Trophoblast cell (in vitro differentiated cells and primary cell): ENCODE measurements around the gene DBI.

Experiments
- DNase-seq, 2 donors: peaks; one replicate each; pipeline ENCODE4 v3.0.0-alpha.2; 2016
- H2AFZ ChIP-seq: 2 replicates; pipeline ENCODE4 v1.6.1; 2013; ENCODE audit warnings: low read length, moderate library complexity, mild to moderate bottlenecking; ENCODE audit not compliant: insufficient read depth, poor library complexity
- H2AK5ac ChIP-seq: 2 replicates; pipeline ENCODE4 v1.6.1; 2013; ENCODE audit warnings: mild to moderate bottlenecking, low read length
- H2BK120ac ChIP-seq: 2 replicates; pipeline ENCODE4 v1.6.1; 2013; ENCODE audit warnings: low read length, mild to moderate bottlenecking, moderate library complexity; ENCODE audit not compliant: insufficient read depth, poor library complexity
- H2BK12ac ChIP-seq: 2 replicates; pipeline ENCODE4 v1.6.1; 2013; ENCODE audit warnings: mild to moderate bottlenecking, low read length, moderate library complexity
- H2BK5ac ChIP-seq: 2 replicates; pipeline ENCODE4 v1.6.1; 2013; ENCODE audit warnings: low read length, low read depth, moderate library complexity, mild to moderate bottlenecking; ENCODE audit not compliant: poor library complexity
- H3K14ac ChIP-seq: 2 replicates; pipeline ENCODE4 v1.6.1; 2013; ENCODE audit warnings: mild to moderate bottlenecking, low read length
- H3K18ac ChIP-seq: 2 replicates; pipeline ENCODE4 v1.6.1; 2013; ENCODE audit warnings: mild to moderate bottlenecking, low read length
- H3K23ac ChIP-seq: 2 replicates; pipeline ENCODE4 v1.6.1; 2013; ENCODE audit warnings: low read length
- H3K27ac ChIP-seq: 2 replicates; pipeline ENCODE4 v1.5.1; 2013; ENCODE audit warnings: low read depth, mild to moderate bottlenecking, inconsistent platforms, low read length, moderate library complexity
- H3K27me3 ChIP-seq: 2 replicates; pipeline ENCODE4 v1.6.1; 2013; ENCODE audit warnings: inconsistent platforms, mild to moderate bottlenecking, low read length, moderate library complexity; ENCODE audit not compliant: insufficient read depth
- H3K36me3 ChIP-seq, 2 experiments: 1 replicate in 1 of 2; 2 replicates in 1 of 2; pipeline ENCODE4 v1.6.1; 2013; ENCODE audit warnings: low read length in 2 of 2, mild to moderate bottlenecking in 2 of 2, moderate library complexity in 1 of 2; ENCODE audit not compliant: insufficient read depth in 2 of 2, control insufficient read depth in 1 of 2
- H3K4ac ChIP-seq: 2 replicates; pipeline ENCODE4 v1.6.1; 2013; ENCODE audit warnings: low read depth, mild to moderate bottlenecking, low read length, moderate library complexity
- H3K4me1 ChIP-seq, 2 experiments: 1 replicate in 1 of 2; 2 replicates in 1 of 2; pipeline ENCODE4 v1.6.1; 2013; ENCODE audit warnings: low read length in 2 of 2, mild to moderate bottlenecking in 2 of 2, moderate library complexity in 1 of 2; ENCODE audit not compliant: insufficient read depth in 2 of 2, control insufficient read depth in 1 of 2
- H3K4me2 ChIP-seq: 2 replicates; pipeline ENCODE4 v1.6.1; 2013; ENCODE audit warnings: inconsistent platforms, mild to moderate bottlenecking, low read length, moderate library complexity
- H3K4me3 ChIP-seq: 2 replicates; pipeline ENCODE4 v1.5.1; 2013; ENCODE audit warnings: mild to moderate bottlenecking, low read depth, low read length, inconsistent platforms
- H3K79me1 ChIP-seq: one replicate; pipeline ENCODE4 v1.6.1; 2013; ENCODE audit warnings: low read length
- H3K79me2 ChIP-seq: 2 replicates; pipeline ENCODE4 v1.6.1; 2013; ENCODE audit warnings: low read length, mild to moderate bottlenecking; ENCODE audit not compliant: control insufficient read depth, insufficient read depth, poor library complexity
- H3K9ac ChIP-seq: 2 replicates; pipeline ENCODE4 v1.6.1; 2013; ENCODE audit warnings: mild to moderate bottlenecking, low read length
- H3K9me3 ChIP-seq: 2 replicates; pipeline ENCODE4 v1.6.1; 2013; ENCODE audit warnings: low read depth, mild to moderate bottlenecking, control low read depth, inconsistent platforms, low read length; ENCODE audit not compliant: insufficient read depth
- H4K12ac ChIP-seq: 2 replicates; pipeline ENCODE4 v1.6.1; 2013; ENCODE audit warnings: low read depth, mild to moderate bottlenecking, low read length, moderate library complexity
- H4K8ac ChIP-seq: 2 replicates; pipeline ENCODE4 v1.6.1; 2013; ENCODE audit warnings: low read depth, mild to moderate bottlenecking, low read length, moderate library complexity
- H4K91ac ChIP-seq: one replicate; pipeline ENCODE4 v1.6.1; 2013; ENCODE audit warnings: low read depth, mild to moderate bottlenecking, low read length, moderate library complexity
- WGBS: extraction: QIAGEN DNeasy Blood & Tissue Kit; methylation state at CpG from one replicate; pipeline ENCODE4 v1.1.7; 2013; ENCODE audit warnings: missing lambda C conversion rate; ENCODE audit not compliant: insufficient read length, insufficient coverage; ENCODE audit errors: extremely low coverage; 5-methylcytosine and 5-hydroxymethylcytosine counted together

The DBI gene

GRCh38 chr2:119324685-119325270 is 42.0 kb upstream of the DBI start:
- Histone ChIP-seq H3K4me1 (peaks cover 0 to 5% of the 10 kb centered on the region in 2 experiments), H3K4me2 (no peak overlapping the region), H4K12ac (no peak overlapping the region), H4K8ac (no peak overlapping the region), H3K79me2 (no peaks in the 10 kb centered on the region), H2BK12ac (no peak overlapping the region), H2AK5ac (no peak overlapping the region), H3K9me3 (no peaks in the 10 kb centered on the region), H3K23ac (no peak overlapping the region), H3K18ac (no peak overlapping the region), H3K36me3 (no peaks in the 10 kb centered on the region), H2AFZ (no peak overlapping the region), H3K27me3 (no peaks in the 10 kb centered on the region), H3K4me3 (no peak overlapping the region), H3K27ac (no peak overlapping the region), H2BK120ac (no peak overlapping the region), H3K9ac (no peak overlapping the region), H3K4ac (no peak overlapping the region), H3K14ac (no peak overlapping the region), H3K79me1 (no peaks in the 10 kb centered on the region), H2BK5ac (no peak overlapping the region), H4K91ac (no peak overlapping the region)
- no CpG with 5 or more reads among the region's 9 CpGs for WGBS
- DNase-seq: no peak

GRCh38 chr2:119326938-119327337 is 39.8 kb upstream of the DBI start:
- Histone ChIP-seq H3K9ac (no peak overlapping the region), H2BK5ac (no peak overlapping the region), H3K36me3 (no peaks in the 10 kb centered on the region), H2BK120ac (no peak overlapping the region), H3K79me1 (no peaks in the 10 kb centered on the region), H4K91ac (no peak overlapping the region), H3K4ac (no peak overlapping the region), H4K12ac (no peak overlapping the region), H4K8ac (no peak overlapping the region), H3K4me2 (no peak overlapping the region), H3K9me3 (no peaks in the 10 kb centered on the region), H3K23ac (no peak overlapping the region), H2AFZ (no peak overlapping the region), H3K18ac (no peak overlapping the region), H3K4me1 (peaks cover 0 to 5% of the 10 kb centered on the region in 2 experiments), H3K4me3 (no peak overlapping the region), H3K27ac (no peak overlapping the region), H2BK12ac (no peak overlapping the region), H3K27me3 (no peaks in the 10 kb centered on the region), H3K79me2 (no peaks in the 10 kb centered on the region), H3K14ac (no peak overlapping the region), H2AK5ac (no peak overlapping the region)
- no CpG with 5 or more reads among the region's 1 CpG for WGBS
- DNase-seq: no peak

- Histone ChIP-seq H3K4ac (no peak overlapping the region), H2BK12ac (no peak overlapping the region), H4K91ac (no peak overlapping the region), H3K18ac (no peak overlapping the region), H3K36me3 (no peaks in the 10 kb centered on the region), H3K23ac (no peak overlapping the region), H4K12ac (no peak overlapping the region), H3K79me1 (no peaks in the 10 kb centered on the region), H2AK5ac (no peak overlapping the region), H3K4me3 (no peak overlapping the region), H3K4me2 (no peak overlapping the region), H3K27ac (no peak overlapping the region), H2BK5ac (no peak overlapping the region), H4K8ac (no peak overlapping the region), H2AFZ (no peak overlapping the region), H3K4me1 (peaks cover 0 to 5% of the 10 kb centered on the region in 2 experiments), H2BK120ac (no peak overlapping the region), H3K79me2 (no peaks in the 10 kb centered on the region), H3K9me3 (no peaks in the 10 kb centered on the region), H3K27me3 (no peaks in the 10 kb centered on the region), H3K9ac (no peak overlapping the region), H3K14ac (no peak overlapping the region)
- DNase-seq: no peak
- WGBS: no CpG with 5 or more reads among the region's 6 CpGs
Observed at GRCh38 chr2:119327431-119327830, 39.3 kb upstream of the DBI start.

DNA sequence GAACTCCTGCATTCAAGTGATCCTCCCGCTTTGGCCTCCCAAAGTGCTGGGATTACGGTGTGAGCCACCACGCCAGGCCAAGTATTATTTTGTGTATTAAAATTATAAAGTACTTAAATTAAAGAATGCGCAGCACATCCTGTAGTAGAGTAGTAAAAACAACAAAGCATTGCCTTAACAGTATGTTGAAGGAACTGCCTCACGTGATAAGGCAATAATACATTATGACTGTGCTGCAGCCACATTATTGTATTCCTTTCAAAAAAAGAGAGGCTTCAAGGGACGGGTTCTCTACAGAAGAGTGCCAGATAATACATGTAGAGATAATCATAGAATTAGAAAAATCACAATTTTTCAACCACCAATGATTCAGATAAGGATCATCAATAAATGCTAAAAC is 33.8 kb upstream of the DBI start:
- H3K79me1 ChIP-seq: no peaks in the 10 kb centered on the region
- H3K4ac ChIP-seq: no peak overlapping the region
- WGBS: no CpG with 5 or more reads among the region's 6 CpGs
- no peak overlapping the region for H2BK120ac ChIP-seq
- H2BK12ac ChIP-seq: no peak overlapping the region
- no peak overlapping the region for H3K18ac ChIP-seq
- no peak overlapping the region for H3K14ac ChIP-seq
- H2AFZ ChIP-seq: no peak overlapping the region
- H3K27ac ChIP-seq: no peak overlapping the region
- DNase-seq: no peak
- no peak overlapping the region for H4K8ac ChIP-seq
- no peak overlapping the region for H4K12ac ChIP-seq
- H2BK5ac ChIP-seq: no peak overlapping the region
- H3K9ac ChIP-seq: no peak overlapping the region
- no peaks in the 10 kb centered on the region for H3K9me3 ChIP-seq
- no peaks in the 10 kb centered on the region for H3K79me2 ChIP-seq
- no peaks in the 10 kb centered on the region for H3K27me3 ChIP-seq
- no peak overlapping the region for H3K4me2 ChIP-seq
- no peaks in the 10 kb centered on the region for H3K36me3 ChIP-seq
- H3K4me3 ChIP-seq: no peak overlapping the region
- no peaks in the 10 kb centered on the region for H3K4me1 ChIP-seq
- H4K91ac ChIP-seq: no peak overlapping the region
- H2AK5ac ChIP-seq: no peak overlapping the region
- no peak overlapping the region for H3K23ac ChIP-seq
